HUES48 (cell line): Measurements from ENCODE around the gene FREY1.

ENCODE experiments used
- H3K27ac ChIP-seq: one replicate; pipeline ENCODE4 v1.7.0; 2013; ENCODE audit warnings: low read depth, low read length, inconsistent platforms
- H3K27me3 ChIP-seq: 2 replicates; pipeline ENCODE4 v1.6.1; 2013; ENCODE audit warnings: mild to moderate bottlenecking, low read length; ENCODE audit not compliant: control insufficient read depth, insufficient read depth
- H3K36me3 ChIP-seq: 2 replicates; pipeline ENCODE4 v1.6.1; 2013; ENCODE audit warnings: low read length; ENCODE audit not compliant: control insufficient read depth, insufficient read depth
- H3K4me1 ChIP-seq: 2 replicates; pipeline ENCODE4 v1.6.1; 2013; ENCODE audit warnings: mild to moderate bottlenecking, low read length; ENCODE audit not compliant: control insufficient read depth, insufficient read depth
- H3K4me3 ChIP-seq: 2 replicates; pipeline ENCODE4 v1.5.1; 2013; ENCODE audit warnings: mild to moderate bottlenecking, low read depth, low read length
- H3K9ac ChIP-seq: 2 replicates; pipeline ENCODE4 v1.6.1; 2013; ENCODE audit warnings: mild to moderate bottlenecking, low read depth, low read length, moderate library complexity
- H3K9me3 ChIP-seq: 2 replicates; pipeline ENCODE4 v1.6.1; 2013; ENCODE audit warnings: low read length; ENCODE audit not compliant: control insufficient read depth, insufficient read depth

Gene FREY1

DNA sequence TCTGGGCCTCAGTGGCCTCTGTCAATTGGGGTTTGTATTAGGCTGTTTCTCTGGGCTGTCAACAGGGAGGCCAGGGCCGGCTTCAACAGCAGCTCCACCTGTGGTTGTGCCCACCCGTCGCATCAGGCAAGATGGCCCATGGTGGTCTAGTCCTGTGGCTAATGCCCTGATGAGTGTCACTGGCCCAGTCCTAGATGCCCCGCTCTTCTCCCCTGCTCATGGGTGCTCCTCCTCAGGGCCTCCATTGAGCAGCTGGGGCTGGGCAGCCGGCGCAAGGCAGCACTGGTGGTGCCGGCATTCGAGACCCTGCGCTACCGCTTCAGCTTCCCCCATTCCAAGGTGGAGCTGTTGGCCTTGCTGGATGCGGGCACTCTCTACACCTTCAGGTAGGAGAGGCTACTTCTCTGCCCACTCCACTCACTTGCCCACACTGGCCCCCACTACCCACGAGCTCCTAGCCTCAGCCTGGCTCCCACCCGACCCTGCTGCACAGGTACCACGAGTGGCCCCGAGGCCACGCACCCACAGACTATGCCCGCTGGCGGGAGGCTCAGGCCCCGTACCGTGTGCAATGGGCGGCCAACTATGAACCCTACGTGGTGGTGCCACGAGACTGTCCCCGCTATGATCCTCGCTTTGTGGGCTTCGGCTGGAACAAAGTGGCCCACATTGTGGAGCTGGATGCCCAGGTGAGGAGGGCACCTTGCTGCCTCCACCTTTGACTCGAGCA, 20.8 kb upstream of the FREY1 start:
- H3K36me3 ChIP-seq, result peaks cover 62% of the 10 kb centered on the region
- H3K27me3 ChIP-seq, result no peaks in the 10 kb centered on the region; the same call in 1 of the 2 replicates
- H3K9ac ChIP-seq, result no peak overlapping the region
- no peaks in the 10 kb centered on the region for H3K9me3 ChIP-seq
- no peaks in the 10 kb centered on the region for H3K4me1 ChIP-seq
- H3K4me3 ChIP-seq, result no peak overlapping the region
- no peak overlapping the region for H3K27ac ChIP-seq

DNA sequence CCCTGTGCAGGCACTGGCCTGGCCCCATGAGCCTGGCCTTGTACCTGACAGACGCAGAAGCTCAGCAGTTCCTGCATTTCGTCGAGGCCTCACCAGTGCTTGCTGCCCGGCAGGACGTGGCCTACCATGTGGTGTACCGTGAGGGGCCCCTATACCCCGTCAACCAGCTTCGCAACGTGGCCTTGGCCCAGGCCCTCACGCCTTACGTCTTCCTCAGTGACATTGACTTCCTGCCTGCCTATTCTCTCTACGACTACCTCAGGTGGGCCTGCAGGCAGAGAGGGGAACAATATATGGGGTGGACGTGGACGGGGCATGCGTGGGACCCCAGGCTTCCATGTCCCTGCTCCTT, 20.2 kb upstream of the FREY1 start:
- no peak overlapping the region for H3K9ac ChIP-seq
- no peaks in the 10 kb centered on the region for H3K9me3 ChIP-seq
- H3K4me3 ChIP-seq, result no peak overlapping the region
- H3K36me3 ChIP-seq, result peaks cover 60% of the 10 kb centered on the region
- no peaks in the 10 kb centered on the region for H3K4me1 ChIP-seq
- no peaks in the 10 kb centered on the region; the same call in 1 of the 2 replicates for H3K27me3 ChIP-seq
- no peak overlapping the region for H3K27ac ChIP-seq

- Histone ChIP-seq H3K9ac (no peak overlapping the region), H3K36me3 (peaks cover 56% of the 10 kb centered on the region), H3K9me3 (no peaks in the 10 kb centered on the region), H3K27me3 (no peaks in the 10 kb centered on the region; the same call in 1 of the 2 replicates), H3K4me3 (no peak overlapping the region), H3K27ac (no peak overlapping the region), H3K4me1 (peaks cover 1% of the 10 kb centered on the region)
Observed at GRCh38 chr11:45926536-45927331, 19.7 kb upstream of the FREY1 start.

DNA sequence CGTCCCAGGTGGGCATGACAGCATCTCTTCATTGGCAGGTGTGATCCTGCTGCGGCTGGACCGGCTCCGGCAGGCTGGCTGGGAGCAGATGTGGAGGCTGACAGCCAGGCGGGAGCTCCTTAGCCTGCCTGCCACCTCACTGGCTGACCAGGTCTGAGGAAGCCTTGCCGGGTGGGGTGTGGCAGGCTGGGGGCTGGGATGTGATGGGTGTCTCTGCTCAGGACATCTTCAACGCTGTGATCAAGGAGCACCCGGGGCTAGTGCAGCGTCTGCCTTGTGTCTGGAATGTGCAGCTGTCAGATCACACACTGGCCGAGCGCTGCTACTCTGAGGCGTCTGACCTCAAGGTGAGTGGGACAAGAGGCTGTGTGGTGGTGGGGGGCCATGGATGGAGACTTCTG, 18.9 kb upstream of the FREY1 start:
- H3K4me1 ChIP-seq, result peaks cover 9% of the 10 kb centered on the region

DNA sequence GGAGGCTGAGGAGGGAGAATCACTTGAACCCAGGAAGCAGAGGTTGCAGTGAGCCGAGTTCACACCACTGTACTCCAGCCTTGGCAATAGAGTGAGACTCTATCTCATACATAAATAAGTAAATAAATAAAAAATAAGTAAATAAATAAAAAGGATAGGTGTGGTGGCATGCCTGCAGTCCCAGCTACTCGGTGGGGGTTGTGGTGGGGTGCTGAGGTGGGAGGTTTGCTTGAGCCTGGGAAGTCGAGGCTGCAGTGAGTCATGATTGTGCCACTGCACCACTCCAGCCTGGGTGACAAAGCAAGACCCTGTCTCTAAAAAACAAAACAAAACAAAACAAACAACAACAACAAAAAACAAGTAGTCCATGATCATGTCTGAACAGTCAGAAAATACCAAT, 18.5 kb upstream of the FREY1 start:
- Histone ChIP-seq H3K36me3 (peaks cover 49% of the 10 kb centered on the region), H3K4me1 (peaks cover 13% of the 10 kb centered on the region), H3K9me3 (no peaks in the 10 kb centered on the region), H3K4me3 (no peak overlapping the region), H3K27me3 (peaks cover 8% of the 10 kb centered on the region), H3K9ac (no peak overlapping the region), H3K27ac (no peak overlapping the region)

More for the DNA sequence above, 18.9 kb upstream of the FREY1 start:
- Histone ChIP-seq H3K4me3 (no peak overlapping the region), H3K9ac (no peak overlapping the region), H3K27ac (no peak overlapping the region), H3K9me3 (no peaks in the 10 kb centered on the region), H3K36me3 (peaks cover 49% of the 10 kb centered on the region), H3K27me3 (peaks cover 5% of the 10 kb centered on the region)

- no peak overlapping the region for H3K4me3 ChIP-seq
- no peak overlapping the region for H3K27ac ChIP-seq
- no peak overlapping the region for H3K9ac ChIP-seq
- H3K27me3 ChIP-seq, result peaks cover 8% of the 10 kb centered on the region
- peaks cover 17% of the 10 kb centered on the region for H3K4me1 ChIP-seq
- peaks cover 49% of the 10 kb centered on the region for H3K36me3 ChIP-seq
- no peaks in the 10 kb centered on the region for H3K9me3 ChIP-seq
Observed at GRCh38 chr11:45924927-45925326, 17.9 kb upstream of the FREY1 start.

- Histone ChIP-seq H3K4me3 (no peak overlapping the region; the same call in 1 of the 2 replicates), H3K36me3 (peaks cover 49% of the 10 kb centered on the region), H3K9ac (no peak overlapping the region)
Observed at GRCh38 chr11:45924036-45924915, 17.2 kb upstream of the FREY1 start.

DNA sequence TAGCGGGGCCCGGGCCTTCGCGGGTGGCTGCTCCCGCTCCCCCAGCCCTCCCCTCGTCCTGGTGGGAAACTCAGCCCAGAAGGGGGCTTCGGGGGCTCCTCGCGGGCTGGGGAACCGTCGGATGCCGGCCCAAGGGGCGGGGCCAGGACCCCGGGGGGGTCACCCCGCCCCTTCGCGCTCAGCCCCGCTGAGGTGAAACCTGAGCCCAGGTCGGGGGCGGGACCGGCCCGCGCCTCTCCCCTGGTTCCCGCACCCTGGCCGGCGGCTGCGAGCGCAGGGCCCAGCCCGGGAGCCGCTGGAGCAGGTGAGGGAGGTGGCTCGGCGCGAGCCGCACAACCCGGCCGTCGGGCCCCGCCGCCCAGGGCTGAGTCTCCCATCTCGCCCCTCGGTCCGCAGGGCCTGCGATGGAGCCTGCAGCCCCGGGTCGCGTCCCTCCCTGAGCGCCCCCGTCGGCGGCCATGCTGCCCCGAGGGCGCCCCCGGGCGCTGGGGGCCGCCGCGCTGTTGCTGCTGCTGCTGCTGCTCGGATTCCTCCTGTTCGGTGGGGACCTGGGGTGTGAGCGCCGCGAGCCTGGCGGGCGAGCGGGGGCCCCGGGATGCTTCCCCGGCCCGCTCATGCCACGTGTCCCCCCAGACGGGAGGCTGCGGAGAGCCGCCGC, 15.5 kb upstream of the FREY1 start, which contains the start of gene LARGE2:
Gene LARGE2 (plus strand): TSS at position 232 of the 658 bp plus-strand sequence. CDS start 227 bp downstream, at position 459.
- Histone ChIP-seq H3K27ac (peak within 1 kb of the TSS; percentile 62), H3K4me3 (peak within 1 kb of the TSS; percentile 78), H3K9ac (peak within 1 kb of the TSS; percentile 66), H3K27me3 (peaks cover 8% of the 10 kb centered on the region), H3K9me3 (no peaks in the 10 kb centered on the region), H3K4me1 (peaks cover 17% of the 10 kb centered on the region), H3K36me3 (peaks cover 35% of the 10 kb centered on the region)

More at GRCh38 chr11:45924036-45924915, 17.2 kb upstream of the FREY1 start:
- Histone ChIP-seq H3K4me1 (peaks cover 17% of the 10 kb centered on the region), H3K9me3 (no peaks in the 10 kb centered on the region), H3K27me3 (peaks cover 8% of the 10 kb centered on the region), H3K27ac (no peak overlapping the region)

GRCh38 chr11:45921561-45922424, 14.7 kb upstream of the FREY1 start:
- Histone ChIP-seq H3K4me3 (peak overlapping the region; percentile 78), H3K36me3 (peaks cover 28% of the 10 kb centered on the region), H3K9me3 (no peaks in the 10 kb centered on the region), H3K9ac (peak overlapping the region; percentile 66), H3K27ac (peak overlapping the region; percentile 62), H3K4me1 (peaks cover 21% of the 10 kb centered on the region), H3K27me3 (peaks cover 8% of the 10 kb centered on the region)
